ENCODE data around the gene PDAP1. TPM values are rescaled to one million over a fixed set of nuclear protein-coding genes. Genes with fewer than 3 reads are reported as not detected.

Gene PDAP1
- total and polyA plus RNA-seq, 9 of the 15 experiments (the other 6 are each of a cell fraction or from before 2014, with no cell fraction given) = 10.2 to 315 (median 129) TPM

DNA sequence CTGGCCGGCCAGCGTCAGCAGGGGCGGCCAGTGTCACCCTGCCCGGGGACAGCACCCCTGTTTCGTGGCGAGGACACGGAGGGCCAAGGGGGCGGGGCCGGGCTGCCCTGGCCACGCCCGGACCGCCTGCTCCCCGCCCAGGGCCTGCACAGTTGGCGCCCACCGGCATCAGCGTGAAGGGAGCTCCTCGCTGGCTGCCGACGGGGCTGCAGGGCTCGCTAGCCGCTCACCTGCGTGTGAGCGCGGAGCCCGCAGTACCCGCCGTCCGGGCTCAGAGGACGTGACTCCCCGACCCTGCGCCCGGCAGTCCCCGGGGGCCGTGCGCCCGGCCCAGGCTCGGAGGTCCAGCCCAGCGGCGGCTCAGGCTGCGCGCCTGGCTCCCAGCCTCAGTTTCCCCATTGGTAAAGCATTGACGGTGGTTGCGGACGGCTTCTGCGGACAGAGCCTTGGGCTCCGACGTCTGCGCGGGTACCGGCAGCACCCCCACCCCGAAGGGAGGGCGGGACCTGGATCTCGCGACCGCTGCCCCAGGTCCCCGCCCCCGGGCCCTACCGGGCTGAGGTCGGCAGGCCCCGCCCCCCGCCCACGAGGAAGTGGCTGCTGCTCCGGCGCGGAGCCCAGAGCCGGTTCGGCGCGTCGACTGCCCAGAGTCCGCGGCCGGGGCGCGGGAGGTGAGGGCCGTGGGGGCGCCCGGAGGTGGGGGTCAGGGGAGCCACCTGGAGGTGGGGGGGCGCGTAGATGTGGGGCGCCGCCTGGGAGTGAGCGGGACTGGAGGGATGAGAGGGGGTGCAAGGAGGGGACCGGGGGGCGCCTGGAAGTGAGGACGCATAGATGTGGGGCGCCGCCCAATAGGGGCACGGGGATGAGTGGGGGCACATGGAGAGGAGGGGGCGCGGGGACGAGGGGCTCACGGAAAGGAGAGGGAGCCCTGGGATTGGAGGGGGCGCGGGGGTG, 34.0 kb downstream of the PDAP1 start, which contains the start of gene ARPC1B (continued):
- TF ChIP-seq KLF13 (tag; IDR thresholded peaks at IDR 0.05; ENCODE audit: borderline replicate concordance, low read depth) = 0 out of 2 replicates have a peak, but pooled peaks have one; percentile 3
- no peak; the same call in 1 of the 2 replicates for TF ChIP-seq ZNF12 (CRISPR knock-in tag; IDR thresholded peaks at IDR 0.05)
- TF ChIP-seq COPS2 (conservative IDR thresholded peaks at IDR 0.05) = no peak
- no peak for TF ChIP-seq TCF15 (CRISPR knock-in tag; IDR thresholded peaks at IDR 0.05)
- TF ChIP-seq CBX2 (IDR thresholded peaks at IDR 0.05; ENCODE audit: insufficient read depth, low read length, poor library complexity, severe bottlenecking) = no peak
- no peak for TF ChIP-seq NR4A1 (CRISPR knock-in tag; IDR thresholded peaks at IDR 0.05)
- no peak for TF ChIP-seq NR4A1 (tag; IDR thresholded peaks at IDR 0.05)
- peak; percentile 56 for TF ChIP-seq ATF7 (IDR thresholded peaks at IDR 0.05)
- TF ChIP-seq STAT6 (CRISPR knock-in tag; IDR thresholded peaks at IDR 0.05) = peak; percentile 79; the same call in 1 of the 2 replicates
- TF ChIP-seq ZFP1 (CRISPR knock-in tag; IDR thresholded peaks at IDR 0.05) = no peak
- TF ChIP-seq TAF9B (IDR thresholded peaks at IDR 0.05; ENCODE audit: partially characterized antibody) = no peak
- peak in 1 of 2 experiments; percentile 42; a peak in 1 of 4 replicates for TF ChIP-seq ETV6 (IDR thresholded peaks at IDR 0.05; ENCODE audit: borderline replicate concordance in 1 of 2, low read depth in 2 of 2, low read length in 1 of 2)
- TF ChIP-seq ETV6 (CRISPR knock-in tag; IDR thresholded peaks at IDR 0.05; ENCODE audit: borderline replicate concordance) = no peak
- no peak for TF ChIP-seq ZNF584 (CRISPR knock-in tag; IDR thresholded peaks at IDR 0.05; ENCODE audit: low read depth)
- TF ChIP-seq ARID3B (CRISPR knock-in tag; IDR thresholded peaks at IDR 0.05; ENCODE audit: borderline replicate concordance) = no peak; the same call in 1 of the 2 replicates
- TF ChIP-seq ZKSCAN3 (CRISPR knock-in tag; IDR thresholded peaks at IDR 0.05) = no peak
- TF ChIP-seq ZNF655 (CRISPR knock-in tag; IDR thresholded peaks at IDR 0.05) = no peak
- no peak for TF ChIP-seq ZNF668 (CRISPR knock-in tag; IDR thresholded peaks at IDR 0.05)
- TF ChIP-seq, protein P1, sequence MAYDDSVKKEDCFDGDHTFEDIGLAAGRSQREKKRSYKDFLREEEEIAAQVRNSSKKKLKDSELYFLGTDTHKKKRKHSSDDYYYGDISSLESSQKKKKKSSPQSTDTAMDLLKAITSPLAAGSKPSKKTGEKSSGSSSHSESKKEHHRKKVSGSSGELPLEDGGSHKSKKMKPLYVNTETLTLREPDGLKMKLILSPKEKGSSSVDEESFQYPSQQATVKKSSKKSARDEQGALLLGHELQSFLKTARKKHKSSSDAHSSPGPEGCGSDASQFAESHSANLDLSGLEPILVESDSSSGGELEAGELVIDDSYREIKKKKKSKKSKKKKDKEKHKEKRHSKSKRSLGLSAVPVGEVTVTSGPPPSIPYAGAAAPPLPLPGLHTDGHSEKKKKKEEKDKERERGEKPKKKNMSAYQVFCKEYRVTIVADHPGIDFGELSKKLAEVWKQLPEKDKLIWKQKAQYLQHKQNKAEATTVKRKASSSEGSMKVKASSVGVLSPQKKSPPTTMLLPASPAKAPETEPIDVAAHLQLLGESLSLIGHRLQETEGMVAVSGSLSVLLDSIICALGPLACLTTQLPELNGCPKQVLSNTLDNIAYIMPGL (CRISPR knock-in tag; IDR thresholded peaks at IDR 0.05) = no peak

All from K562 (cell line).